Measurements from ENCODE around the gene FOXD2.
"Not testable (repeated sequence)": the region's sequence is repeated elsewhere in the genome, so short reads cannot be mapped to it uniquely, and the experiment has no call there.

Gene FOXD2

DNA sequence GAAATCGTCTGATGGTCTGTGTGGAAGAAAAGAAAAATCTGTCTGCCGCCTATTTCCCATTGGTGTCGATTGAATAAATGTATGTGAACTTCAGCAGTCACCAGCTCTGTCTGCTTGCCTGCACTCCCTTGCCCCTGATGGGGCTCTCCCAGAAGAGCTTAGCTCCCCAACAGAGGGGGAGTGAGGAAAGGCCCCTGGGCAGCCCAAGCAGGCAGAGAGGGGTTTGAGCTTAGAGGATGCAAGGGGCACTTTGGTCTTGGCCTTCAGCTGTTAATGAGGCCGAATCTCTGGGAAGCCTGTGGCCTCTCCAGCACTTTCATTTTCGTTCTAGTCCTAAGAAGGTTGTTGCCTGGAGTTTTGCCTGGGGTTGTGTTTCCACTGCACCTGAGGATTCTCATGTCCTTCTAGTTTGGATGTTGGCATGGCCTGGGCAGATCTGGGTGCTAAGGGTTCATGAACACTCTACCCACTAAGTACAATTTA lies 2.8 kb downstream of the FOXD2 start:
- DNase-seq, result no peak

DNA sequence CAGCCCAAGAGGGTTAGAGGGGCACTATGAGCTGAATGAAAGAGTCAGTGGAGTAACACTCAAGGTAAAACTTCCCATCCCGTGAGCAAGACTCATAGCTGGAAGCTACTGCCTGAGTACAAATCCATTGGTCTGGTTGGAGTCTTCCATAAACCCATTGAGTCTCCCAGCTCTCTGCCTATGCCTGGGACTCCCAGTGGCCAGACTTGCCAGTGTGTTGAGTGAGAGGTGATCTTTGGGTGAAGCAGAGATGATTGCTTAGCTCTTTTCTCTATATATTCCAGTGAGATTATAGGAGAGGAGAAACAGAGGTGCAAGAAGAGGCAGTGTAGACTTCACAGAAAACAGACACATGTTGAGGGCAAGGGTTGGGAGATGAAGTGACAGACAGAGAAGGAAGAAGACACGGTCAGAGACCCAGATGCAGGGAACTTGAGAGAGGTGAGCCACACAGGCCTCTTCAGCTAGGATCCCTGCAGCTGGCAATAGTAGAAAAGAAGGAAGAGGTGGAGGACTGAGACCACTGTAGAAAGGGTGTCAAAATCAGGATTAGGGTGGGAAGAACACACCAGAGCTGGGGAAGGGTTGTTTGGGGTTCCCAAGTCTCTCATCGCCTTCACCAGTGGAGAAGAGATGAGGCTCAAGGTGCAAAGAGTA lies 3.7 kb downstream of the FOXD2 start:
- no peak for DNase-seq

DNA sequence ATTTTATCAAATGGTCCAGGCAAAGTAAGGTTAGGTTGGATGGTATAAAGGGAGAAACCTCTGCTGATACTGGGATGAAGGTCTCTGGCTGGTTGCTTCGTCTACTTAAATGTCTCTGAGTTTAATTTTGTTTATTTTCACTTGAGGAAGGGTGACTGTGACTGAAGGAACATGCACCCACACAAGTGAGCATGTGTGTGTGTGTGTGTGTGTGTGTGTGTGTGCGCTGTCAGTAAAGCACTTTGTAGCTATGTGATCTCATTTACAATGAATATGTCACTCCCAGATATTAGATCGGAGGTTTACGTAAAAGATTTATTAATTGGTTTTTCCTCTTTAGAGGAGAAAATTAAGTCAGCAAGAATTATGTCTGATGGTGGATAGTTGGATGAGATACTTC lies 4.4 kb downstream of the FOXD2 start:
- DNase-seq, result no peak

DNA sequence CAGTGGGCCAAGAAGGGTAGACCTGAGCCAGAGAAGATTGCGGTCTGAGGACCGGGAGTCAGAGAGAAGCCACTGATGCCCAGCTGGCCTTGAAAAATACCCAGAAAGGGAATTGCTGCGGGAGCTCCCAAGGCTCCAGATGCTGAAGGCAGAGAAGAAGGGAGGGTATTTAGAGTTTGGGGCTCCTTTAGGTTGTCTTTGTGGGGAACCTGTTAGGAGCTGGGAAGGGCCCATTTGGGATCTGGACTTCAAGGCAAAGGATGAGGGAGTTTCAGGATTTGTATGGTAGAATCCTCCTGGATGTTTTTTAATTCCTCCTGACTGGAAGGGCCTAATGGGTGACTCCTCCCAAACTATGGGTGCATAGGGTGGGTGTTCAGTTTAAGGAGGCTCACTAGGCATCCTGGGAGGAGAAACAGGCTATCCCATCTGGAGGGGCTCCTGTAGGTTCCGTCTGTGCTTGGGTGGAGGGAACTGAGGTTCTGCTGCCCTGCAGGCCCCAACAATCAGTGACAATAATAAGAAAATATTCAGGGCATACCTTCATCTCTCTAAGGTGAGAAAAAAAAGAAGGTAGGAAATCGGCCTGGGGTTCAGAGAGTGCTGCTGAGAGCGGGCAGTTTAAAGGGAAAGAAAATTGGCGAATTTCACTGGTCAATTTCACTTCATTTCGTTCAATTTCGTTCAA lies 5.1 kb downstream of the FOXD2 start:
- DNase-seq, result no peak

DNA sequence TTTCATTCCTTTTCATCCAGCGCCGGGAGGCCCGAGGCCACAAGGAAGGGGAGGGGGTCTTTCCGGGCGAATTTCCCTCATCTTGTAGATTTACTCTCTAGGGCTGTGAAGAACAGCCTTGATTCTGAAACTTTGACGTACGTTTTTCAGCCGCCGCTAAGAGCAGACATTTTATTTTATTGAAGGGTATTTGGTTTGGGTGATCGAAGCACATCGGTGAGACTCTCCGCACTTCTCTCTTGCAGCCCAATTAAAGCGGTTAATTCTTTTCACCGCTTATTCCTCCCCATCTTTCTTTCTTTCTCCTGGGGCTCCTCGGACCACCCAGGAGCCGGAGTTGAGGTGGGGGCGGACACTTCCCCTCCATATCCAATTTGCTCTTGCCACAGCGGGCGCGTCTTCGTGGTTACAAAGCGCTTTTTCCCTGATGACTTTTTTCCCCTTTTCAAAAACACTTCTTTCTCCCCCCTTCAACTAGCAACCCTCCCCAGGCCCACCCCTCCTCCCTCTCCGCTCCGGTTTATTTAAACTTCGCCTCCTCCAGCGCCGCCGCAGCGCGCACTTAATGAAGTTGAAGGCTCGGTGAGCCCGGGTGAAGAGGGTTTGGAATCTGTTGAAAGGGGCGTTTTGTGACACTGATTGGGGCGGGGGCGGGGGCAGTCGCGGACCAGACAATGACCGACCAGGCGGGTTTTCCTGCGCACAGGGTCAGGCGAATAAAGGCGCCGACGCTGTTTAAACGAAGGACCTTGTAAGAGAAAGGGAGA lies 5.9 kb downstream of the FOXD2 start:
- DNase-seq, result no peak

GRCh38 chr1:47444297-47444561 lies 6.4 kb downstream of the FOXD2 start:
- no peak for DNase-seq

DNA sequence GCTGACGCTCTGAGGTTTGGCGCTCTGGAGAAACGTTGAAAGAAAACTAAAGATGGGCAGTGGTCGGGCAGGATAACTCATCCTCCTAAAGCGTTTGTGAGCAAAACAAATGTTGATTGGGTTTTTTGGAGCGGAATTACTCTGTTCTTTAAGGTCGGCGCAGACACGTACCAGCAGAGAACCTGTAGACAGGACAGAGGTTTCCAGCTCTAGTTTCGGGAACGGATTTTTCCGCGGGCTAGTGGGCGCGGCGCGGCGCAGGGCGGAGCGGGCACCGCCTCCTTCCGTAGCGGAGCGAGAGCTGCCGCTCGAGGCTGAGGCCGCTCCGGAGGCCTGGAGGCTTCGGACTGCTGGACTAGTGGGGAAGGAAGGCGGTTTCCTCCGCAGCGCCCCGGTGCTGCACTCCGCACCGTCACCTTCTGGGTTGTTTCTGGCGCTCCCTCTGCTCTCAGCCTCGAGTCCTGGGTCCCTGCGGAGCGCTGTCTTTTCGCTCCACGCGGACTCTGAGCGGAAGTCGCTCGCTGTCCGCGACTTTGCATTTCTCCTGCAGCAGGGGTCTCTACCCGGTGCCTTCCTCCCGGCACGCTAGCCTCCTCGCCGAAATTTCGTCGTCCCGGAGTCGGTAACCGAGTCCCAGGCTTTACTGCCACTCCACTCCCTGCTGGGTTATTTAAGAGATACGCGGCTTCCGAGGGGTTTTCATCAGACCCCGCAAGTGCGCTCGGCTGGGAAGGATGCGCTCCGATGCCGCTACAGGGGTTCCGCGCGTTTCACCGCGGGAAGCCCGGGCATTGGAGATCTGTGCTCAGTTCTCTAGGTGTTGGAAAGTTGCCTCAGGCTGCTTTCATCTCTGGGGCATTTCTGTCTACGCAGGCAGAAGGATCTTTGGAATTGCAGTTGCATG lies 7.0 kb downstream of the FOXD2 start:
- peak; percentile 19 for DNase-seq

DNA sequence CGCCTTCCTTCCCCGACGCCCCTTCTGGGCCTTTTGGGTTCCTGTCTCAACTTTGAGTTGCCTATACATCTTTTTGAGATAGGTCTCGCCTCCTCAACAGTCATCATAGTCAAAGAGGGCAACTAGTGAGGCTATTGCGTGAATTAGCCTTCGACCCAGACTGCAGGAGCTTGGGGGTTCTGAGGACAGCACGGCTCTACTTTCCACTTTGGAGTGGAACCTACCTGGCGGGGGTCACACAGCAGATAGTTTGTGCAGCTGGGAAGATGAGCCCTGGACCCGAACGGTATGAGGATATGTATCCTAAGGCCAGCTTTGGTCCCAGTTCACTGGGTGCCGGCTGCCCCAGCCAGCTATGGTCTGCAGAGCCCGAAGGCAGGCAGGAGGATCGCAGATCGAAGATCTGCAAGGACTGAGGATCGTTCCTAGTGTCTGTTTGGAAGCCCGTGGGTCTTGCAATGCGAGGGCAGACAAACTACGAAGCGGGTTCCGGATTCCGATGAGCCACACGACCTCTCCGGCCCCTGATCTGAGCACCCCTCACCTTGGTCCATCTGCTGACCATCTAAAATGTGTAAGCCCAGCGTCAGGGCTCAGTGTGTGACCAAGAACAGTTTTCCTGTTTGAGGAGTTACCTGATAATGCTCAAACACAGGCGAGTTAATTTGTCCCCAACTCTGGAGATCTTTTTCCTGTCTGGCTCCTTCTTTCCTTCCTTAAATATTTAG lies 8.1 kb downstream of the FOXD2 start:
- no peak for DNase-seq

DNA sequence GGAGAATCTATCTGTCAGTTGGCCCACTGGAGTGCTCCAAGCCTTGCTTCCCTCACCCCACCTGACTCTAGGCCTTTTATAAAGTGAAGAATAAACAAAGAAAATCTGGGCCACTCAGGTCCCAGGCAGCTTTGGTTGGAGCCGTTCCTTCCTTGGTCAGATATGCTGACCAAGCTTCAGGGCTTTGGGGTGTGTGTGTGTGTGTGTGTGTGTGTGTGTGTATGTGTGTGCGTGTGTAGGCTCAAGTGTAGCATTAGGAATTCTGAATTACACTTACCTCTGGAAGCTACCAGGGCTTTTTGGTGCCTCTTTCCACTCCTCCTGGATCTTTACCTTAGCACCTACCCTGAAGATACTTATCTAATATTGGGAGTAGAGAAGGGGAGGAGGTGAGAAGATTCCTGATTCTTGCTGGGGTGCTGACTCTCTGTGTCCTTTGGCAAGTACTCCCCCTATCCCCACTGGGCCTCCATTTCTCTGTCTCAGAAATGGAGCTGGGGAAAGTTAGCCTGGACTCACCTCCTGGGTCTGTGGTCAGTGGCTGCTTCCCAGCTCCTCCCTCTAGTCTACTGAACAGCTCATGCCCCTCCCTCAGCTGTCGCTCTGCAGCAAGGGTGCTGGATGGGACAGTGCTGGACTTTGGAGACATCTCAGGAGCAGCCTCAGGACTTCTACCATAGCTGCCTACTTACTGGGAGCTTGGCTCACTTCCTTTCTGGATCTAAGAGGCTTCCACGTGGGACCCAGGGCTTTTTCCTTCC lies 10.8 kb downstream of the FOXD2 start:
- no peak for DNase-seq

GRCh38 chr1:47449822-47450552 lies 12.1 kb downstream of the FOXD2 start:
- DNase-seq, result no peak

GRCh38 chr1:47450606-47451005 lies 12.8 kb downstream of the FOXD2 start:
- no peak for DNase-seq

GRCh38 chr1:47452426-47452825 lies 14.6 kb downstream of the FOXD2 start:
- DNase-seq, result no peak

DNA sequence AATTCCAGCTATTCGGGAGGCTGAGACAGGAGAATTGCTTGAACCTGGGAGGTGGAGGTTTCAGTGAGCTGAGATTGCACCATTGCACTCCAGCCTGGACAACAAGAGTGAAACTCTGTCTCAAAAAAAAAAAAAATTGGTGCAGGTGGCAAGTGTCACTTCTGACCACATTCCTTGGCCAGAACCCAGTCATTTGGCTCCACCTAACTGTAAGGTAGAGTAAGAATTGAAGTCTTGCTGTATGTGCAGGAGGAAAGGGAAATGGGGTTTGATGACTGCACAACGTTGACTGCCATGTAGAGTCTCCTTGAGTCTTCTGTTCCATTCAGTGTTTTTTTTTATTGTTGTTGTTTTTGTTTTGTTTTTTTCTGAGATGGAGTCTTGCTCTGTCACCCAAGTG lies 16.1 kb downstream of the FOXD2 start:
- not testable (repeated sequence) for DNase-seq

GRCh38 chr1:47456250-47456649 lies 18.4 kb downstream of the FOXD2 start:
- DNase-seq, result no peak

GRCh38 chr1:47457547-47457946 lies 19.7 kb downstream of the FOXD2 start:
- not testable (repeated sequence) for DNase-seq

GRCh38 chr1:47459253-47459788 lies 21.5 kb downstream of the FOXD2 start:
- no peak for DNase-seq

DNA sequence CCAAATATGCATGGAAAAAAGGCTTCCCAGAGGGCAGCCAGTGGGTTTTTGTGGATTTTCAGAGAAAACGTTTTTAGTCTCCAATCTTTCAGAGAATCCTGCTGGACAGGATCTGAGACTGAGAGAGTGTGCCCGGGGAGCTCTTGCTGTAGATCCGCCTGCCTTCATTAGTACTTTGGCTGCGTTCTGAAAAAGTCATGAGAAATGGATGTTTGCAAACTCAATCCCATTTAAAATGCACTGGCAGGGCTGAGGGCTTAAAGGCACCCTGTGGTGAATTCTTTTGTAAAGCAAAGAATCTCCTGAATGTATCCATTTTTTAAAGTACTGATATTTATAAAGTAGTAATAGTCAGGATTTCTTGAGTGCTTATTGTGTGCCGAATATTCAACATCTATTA lies 22.2 kb downstream of the FOXD2 start:
- DNase-seq, result no peak

GRCh38 chr1:47460456-47460855 lies 22.6 kb downstream of the FOXD2 start:
- no peak for DNase-seq

GRCh38 chr1:47465605-47466004 lies 27.8 kb downstream of the FOXD2 start:
- no peak for DNase-seq

DNA sequence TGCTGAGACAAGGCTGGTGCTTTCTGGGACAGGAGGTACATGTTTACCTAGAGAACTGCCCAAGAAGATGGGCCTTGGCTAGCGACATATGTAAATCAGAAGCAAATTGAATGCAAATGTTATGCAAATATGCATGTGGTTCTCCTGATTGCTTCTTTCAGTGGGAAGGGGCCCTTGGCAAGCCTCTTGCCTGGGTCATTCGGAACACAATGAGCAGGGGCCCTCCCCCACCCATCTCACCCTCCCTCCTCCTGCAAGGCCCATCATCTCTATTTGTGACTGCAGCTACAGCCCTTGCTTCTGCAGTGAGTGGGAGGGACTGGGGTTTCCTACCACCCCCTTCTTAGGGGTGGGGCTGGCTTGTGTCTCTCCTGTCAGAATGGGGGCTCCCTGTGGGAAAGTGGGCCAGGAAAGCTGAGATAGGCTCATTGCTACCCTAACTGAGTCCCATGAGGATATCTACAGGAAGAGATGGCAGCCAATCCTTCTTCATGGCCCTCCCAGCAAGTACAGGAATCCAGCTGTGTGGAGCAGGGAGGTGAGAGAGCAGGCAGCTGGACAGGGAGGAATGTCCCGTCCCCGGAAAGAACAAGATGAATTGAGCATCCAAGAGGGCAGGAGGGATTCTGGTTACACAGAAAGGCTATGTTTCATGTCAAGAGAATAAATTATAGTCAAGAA lies 31.0 kb downstream of the FOXD2 start:
- no peak for DNase-seq

All from CD4-positive, alpha-beta T cell treated with Interleukin-10 for 1 hour (primary cell).